GM23338 (cell line): Measurements from ENCODE around the gene PUDP.
"Not testable (repeated sequence)": the region's sequence is repeated elsewhere in the genome, so short reads cannot be mapped to it uniquely, and the experiment has no call there.

Source experiments
- EZH2 ChIP-seq: fragments of 200-600 bp; sonication (generic); IDR thresholded peaks from one replicate; pipeline ENCODE4 v1.8.0; 2017; ENCODE audit warnings: antibody characterized with exemption, mild to moderate bottlenecking, low read depth; ENCODE audit not compliant: unreplicated experiment
- EZH2phosphoT487 ChIP-seq: fragments of 200-600 bp; sonication (generic); IDR thresholded peaks from one replicate; pipeline ENCODE4 v1.8.1; 2018; ENCODE audit warnings: antibody characterized with exemption; ENCODE audit not compliant: unreplicated experiment
- JUNB ChIP-seq: IDR thresholded peaks from one replicate; pipeline ENCODE4 v1.6.1; 2016; ENCODE audit warnings: antibody characterized with exemption; ENCODE audit not compliant: unreplicated experiment
- POLR2AphosphoS5 ChIP-seq: IDR thresholded peaks from 2 replicates; pipeline ENCODE4 v1.6.1; 2016; ENCODE audit warnings: antibody characterized with exemption, low read depth
- TF ChIP-seq, protein P1 (sequence below), 2 experiments: fragments of 200-600 bp in 1 of 2; sonication (generic) in 1 of 2; conservative IDR thresholded peaks; 2 replicates each; pipeline versions ENCODE4 v1.5.1 to v1.6.1; 2016 to 2017; ENCODE audit warnings: antibody characterized with exemption in 2 of 2, low read depth in 2 of 2, mild to moderate bottlenecking in 2 of 2, moderate library complexity in 1 of 2
- TF ChIP-seq, protein P2 (sequence below): IDR thresholded peaks from one replicate; pipeline ENCODE4 v1.6.1; 2018; ENCODE audit warnings: antibody characterized with exemption; ENCODE audit not compliant: unreplicated experiment

DNA sequence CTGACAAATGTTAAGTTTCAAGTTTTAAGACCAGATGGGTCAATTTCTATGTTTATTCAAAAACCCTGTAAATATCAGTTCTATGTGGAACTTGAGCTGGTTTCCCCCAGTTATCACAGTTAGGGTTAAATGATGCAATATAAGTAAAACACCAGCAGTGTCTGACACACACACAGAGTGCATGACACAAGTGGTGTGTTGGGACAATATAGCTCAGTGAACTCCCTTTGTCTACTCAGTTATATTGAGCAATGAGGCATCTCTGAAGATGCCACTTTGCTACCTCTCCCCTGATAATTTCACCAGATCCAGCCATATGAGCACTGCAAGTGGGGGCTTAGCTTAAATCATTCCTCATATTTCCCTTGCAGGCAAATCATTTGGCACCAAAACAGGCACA lies 140.6 kb downstream of the PUDP start:
- TF ChIP-seq, protein P1, sequence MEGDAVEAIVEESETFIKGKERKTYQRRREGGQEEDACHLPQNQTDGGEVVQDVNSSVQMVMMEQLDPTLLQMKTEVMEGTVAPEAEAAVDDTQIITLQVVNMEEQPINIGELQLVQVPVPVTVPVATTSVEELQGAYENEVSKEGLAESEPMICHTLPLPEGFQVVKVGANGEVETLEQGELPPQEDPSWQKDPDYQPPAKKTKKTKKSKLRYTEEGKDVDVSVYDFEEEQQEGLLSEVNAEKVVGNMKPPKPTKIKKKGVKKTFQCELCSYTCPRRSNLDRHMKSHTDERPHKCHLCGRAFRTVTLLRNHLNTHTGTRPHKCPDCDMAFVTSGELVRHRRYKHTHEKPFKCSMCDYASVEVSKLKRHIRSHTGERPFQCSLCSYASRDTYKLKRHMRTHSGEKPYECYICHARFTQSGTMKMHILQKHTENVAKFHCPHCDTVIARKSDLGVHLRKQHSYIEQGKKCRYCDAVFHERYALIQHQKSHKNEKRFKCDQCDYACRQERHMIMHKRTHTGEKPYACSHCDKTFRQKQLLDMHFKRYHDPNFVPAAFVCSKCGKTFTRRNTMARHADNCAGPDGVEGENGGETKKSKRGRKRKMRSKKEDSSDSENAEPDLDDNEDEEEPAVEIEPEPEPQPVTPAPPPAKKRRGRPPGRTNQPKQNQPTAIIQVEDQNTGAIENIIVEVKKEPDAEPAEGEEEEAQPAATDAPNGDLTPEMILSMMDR (conservative IDR thresholded peaks at IDR 0.05; ENCODE audit: low read depth in 2 of 2), result not testable (repeated sequence)
- not testable (repeated sequence) for TF ChIP-seq EZH2, JUNB, EZH2phosphoT487, POLR2AphosphoS5
- TF ChIP-seq, protein P2, sequence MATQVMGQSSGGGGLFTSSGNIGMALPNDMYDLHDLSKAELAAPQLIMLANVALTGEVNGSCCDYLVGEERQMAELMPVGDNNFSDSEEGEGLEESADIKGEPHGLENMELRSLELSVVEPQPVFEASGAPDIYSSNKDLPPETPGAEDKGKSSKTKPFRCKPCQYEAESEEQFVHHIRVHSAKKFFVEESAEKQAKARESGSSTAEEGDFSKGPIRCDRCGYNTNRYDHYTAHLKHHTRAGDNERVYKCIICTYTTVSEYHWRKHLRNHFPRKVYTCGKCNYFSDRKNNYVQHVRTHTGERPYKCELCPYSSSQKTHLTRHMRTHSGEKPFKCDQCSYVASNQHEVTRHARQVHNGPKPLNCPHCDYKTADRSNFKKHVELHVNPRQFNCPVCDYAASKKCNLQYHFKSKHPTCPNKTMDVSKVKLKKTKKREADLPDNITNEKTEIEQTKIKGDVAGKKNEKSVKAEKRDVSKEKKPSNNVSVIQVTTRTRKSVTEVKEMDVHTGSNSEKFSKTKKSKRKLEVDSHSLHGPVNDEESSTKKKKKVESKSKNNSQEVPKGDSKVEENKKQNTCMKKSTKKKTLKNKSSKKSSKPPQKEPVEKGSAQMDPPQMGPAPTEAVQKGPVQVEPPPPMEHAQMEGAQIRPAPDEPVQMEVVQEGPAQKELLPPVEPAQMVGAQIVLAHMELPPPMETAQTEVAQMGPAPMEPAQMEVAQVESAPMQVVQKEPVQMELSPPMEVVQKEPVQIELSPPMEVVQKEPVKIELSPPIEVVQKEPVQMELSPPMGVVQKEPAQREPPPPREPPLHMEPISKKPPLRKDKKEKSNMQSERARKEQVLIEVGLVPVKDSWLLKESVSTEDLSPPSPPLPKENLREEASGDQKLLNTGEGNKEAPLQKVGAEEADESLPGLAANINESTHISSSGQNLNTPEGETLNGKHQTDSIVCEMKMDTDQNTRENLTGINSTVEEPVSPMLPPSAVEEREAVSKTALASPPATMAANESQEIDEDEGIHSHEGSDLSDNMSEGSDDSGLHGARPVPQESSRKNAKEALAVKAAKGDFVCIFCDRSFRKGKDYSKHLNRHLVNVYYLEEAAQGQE, result not testable (repeated sequence)
